Panc1 (cell line): ENCODE data around the gene ANKRD7. TPM values are rescaled to one million over a fixed set of nuclear protein-coding genes. Genes with fewer than 3 reads are reported as not detected.

Experiments used
- ATAC-seq: fragments of 200-7000 bp; cut with Tn5 transposase; 2 replicates; pipeline ENCODE4 v1.9.1; 2020; ENCODE audit warnings: mild to moderate bottlenecking, moderate library complexity
- BruUV-seq: library from RNA; stranded (reverse); fragments of 400-500 nt; replicated peaks from 2 replicates; lab custom pipeline; 2021; lab: Mats Ljungman, UMichigan
- CTCF ChIA-PET: fragments of 300-600 bp; sonication (Branson Sonifier 250); formaldehyde crosslinking; loops from one replicate; lab custom pipeline; 2022; ENCODE audit warnings: antibody characterized with exemption; lab: Charles Lee
- POLR2A ChIA-PET: fragments of 300-600 bp; sonication (Branson Sonifier 250); formaldehyde crosslinking; loops from one replicate; lab custom pipeline; 2022; ENCODE audit warnings: antibody characterized with exemption; lab: Charles Lee
- DNase-seq: peaks from one replicate; pipeline ENCODE4 v3.0.0-alpha.2; 2010; ENCODE audit warnings: low read depth, low spot score
- H3K27ac ChIP-seq: 2 replicates; pipeline ENCODE4 v1.5.1; 2011; ENCODE audit warnings: mild to moderate bottlenecking, low read length, inconsistent platforms
- H3K27me3 ChIP-seq: fragments of 200-500 bp; sonication (Bioruptor generic); 2 replicates; pipeline ENCODE4 v1.6.0; 2014; ENCODE audit warnings: low read length, inconsistent platforms; ENCODE audit not compliant: control insufficient read depth, insufficient read depth
- H3K36me3 ChIP-seq: fragments of 200-500 bp; sonication (Bioruptor generic); 2 replicates; pipeline ENCODE4 v1.5.1; 2014; ENCODE audit warnings: inconsistent platforms, mild to moderate bottlenecking, low read length, moderate library complexity; ENCODE audit not compliant: control insufficient read depth, insufficient read depth
- H3K4me1 ChIP-seq: 2 replicates; pipeline ENCODE4 v1.5.1; 2011; ENCODE audit warnings: inconsistent platforms, mild to moderate bottlenecking, low read length, moderate library complexity; ENCODE audit not compliant: control insufficient read depth, insufficient read depth
- H3K4me3 ChIP-seq, 2 experiments: 2 replicates each; pipeline ENCODE4 v1.5.1; 2011 to 2012; ENCODE audit warnings: low read depth in 2 of 2, low read length in 2 of 2, mild to moderate bottlenecking in 2 of 2, inconsistent platforms in 1 of 2, moderate library complexity in 1 of 2
- H3K9me3 ChIP-seq: fragments of 200-500 bp; sonication (Bioruptor generic); 2 replicates; pipeline ENCODE4 v1.5.1; 2014; ENCODE audit warnings: low read depth, mild to moderate bottlenecking, inconsistent platforms, low read length, moderate library complexity; ENCODE audit not compliant: control insufficient read depth, insufficient read depth
- POLR2AphosphoS5 ChIP-seq: IDR thresholded peaks from 2 replicates; pipeline ENCODE4 v1.6.1; 2012; ENCODE audit warnings: mild to moderate bottlenecking, low read depth, low read length, moderate library complexity
- SIN3A ChIP-seq: IDR thresholded peaks from 2 replicates; pipeline ENCODE4 v1.6.1; 2012; ENCODE audit warnings: low read depth, mild to moderate bottlenecking, low read length, moderate library complexity, borderline replicate concordance; ENCODE audit not compliant: insufficient read depth
- TCF7L2 ChIP-seq: IDR thresholded peaks from 2 replicates; pipeline ENCODE4 v1.6.1; 2011; ENCODE audit warnings: mild to moderate bottlenecking, low read depth, low read length, inconsistent platforms
- in situ Hi-C: cut with HindIII; loops from 2 replicates; pipeline ENCODE4 v1.10.0; 2016; ENCODE audit warnings: low sequenced_read_pairs, low pct_unique_long_range_greater_than_20kb
- intact Hi-C: fragments of 100-400 bp; cut with micrococcal nuclease; formaldehyde crosslinking; loops from one replicate; pipeline ENCODE4 v1.10.0; 2022; ENCODE audit not compliant: unreplicated experiment
- total RNA-seq: library from RNA; stranded (reverse); gene quantifications from one replicate; pipeline ENCODE4 v1.2.1, GENCODE V29; 2021; ENCODE audit not compliant: unreplicated experiment
- TF ChIP-seq, protein P1 (sequence below): fragments of 450-650 bp; IDR thresholded peaks from 2 replicates; pipeline ENCODE4 v1.5.1; 2017; ENCODE audit warnings: mild to moderate bottlenecking
- TF ChIP-seq, protein P2 (sequence below), 2 experiments: IDR thresholded peaks; 2 replicates each; pipeline ENCODE4 v1.6.1; 2011 to 2012; ENCODE audit warnings: low read depth in 2 of 2, control low read depth in 1 of 2, low read length in 1 of 2, mild to moderate bottlenecking in 1 of 2, moderate library complexity in 1 of 2; ENCODE audit not compliant: insufficient read depth in 1 of 2

ANKRD7 gene
- total RNA-seq, 1 experiment from 2014 or later, result 1.0 TPM

DNA sequence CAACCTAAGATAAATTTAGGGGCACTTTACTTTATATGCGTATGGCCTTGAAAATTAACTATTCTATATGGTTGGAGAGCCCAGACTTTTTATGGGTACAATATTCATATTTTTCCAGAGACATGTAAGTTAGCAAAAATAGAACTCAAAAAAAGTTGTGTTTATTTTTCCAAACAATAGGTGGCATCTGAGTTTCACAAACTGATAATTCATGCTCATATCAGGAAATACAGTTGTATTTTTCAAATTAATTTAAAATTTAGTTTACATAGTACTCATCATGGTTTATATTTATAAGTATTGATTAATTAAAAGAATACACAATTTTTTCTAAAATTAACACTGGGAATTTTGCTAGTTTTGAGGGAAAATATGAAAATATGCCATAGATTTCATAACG is 34.6 kb downstream of the ANKRD7 start:
- ATAC-seq (no peak), DNase-seq (no peak)
- Histone ChIP-seq H3K4me3 (no peak overlapping the region), H3K27ac (no peak overlapping the region), H3K4me1 (no peaks in the 10 kb centered on the region), H3K36me3 (no peaks in the 10 kb centered on the region), H3K27me3 (no peaks in the 10 kb centered on the region), H3K9me3 (no peaks in the 10 kb centered on the region)
- POLR2A ChIA-PET, result no interaction called here
- intact Hi-C loops, result no loop called here
- TF ChIP-seq, protein P1, sequence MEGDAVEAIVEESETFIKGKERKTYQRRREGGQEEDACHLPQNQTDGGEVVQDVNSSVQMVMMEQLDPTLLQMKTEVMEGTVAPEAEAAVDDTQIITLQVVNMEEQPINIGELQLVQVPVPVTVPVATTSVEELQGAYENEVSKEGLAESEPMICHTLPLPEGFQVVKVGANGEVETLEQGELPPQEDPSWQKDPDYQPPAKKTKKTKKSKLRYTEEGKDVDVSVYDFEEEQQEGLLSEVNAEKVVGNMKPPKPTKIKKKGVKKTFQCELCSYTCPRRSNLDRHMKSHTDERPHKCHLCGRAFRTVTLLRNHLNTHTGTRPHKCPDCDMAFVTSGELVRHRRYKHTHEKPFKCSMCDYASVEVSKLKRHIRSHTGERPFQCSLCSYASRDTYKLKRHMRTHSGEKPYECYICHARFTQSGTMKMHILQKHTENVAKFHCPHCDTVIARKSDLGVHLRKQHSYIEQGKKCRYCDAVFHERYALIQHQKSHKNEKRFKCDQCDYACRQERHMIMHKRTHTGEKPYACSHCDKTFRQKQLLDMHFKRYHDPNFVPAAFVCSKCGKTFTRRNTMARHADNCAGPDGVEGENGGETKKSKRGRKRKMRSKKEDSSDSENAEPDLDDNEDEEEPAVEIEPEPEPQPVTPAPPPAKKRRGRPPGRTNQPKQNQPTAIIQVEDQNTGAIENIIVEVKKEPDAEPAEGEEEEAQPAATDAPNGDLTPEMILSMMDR, result peak; percentile 9; the same call in 1 of the 2 replicates
- no peak for TF ChIP-seq SIN3A
- in situ Hi-C loops, result no loop called here
- CTCF ChIA-PET, result no interaction called here
- no TSS peak for BruUV-seq

DNA sequence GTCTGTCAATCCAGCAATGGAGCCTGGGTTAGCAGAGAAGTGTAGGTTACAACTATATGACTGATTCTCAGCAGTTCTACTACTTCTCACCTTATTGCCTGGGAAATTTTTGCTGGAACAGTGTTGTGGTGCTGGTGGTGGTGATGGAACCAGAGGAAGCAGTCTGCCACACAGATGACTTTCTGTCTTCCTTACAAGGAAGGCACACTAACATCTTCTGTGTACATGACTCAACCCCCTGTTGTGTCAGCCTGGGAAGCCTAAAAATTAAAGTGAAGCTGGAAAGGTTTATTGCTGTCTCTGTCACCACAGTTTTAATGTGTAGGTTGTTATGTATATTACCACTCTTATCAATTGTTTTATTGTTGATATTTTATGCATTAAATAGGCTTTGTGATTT is 40.3 kb downstream of the ANKRD7 start:
- H3K27ac ChIP-seq, result no peak overlapping the region
- DNase-seq (no peak), ATAC-seq (no peak)
- TF ChIP-seq POLR2AphosphoS5, result no peak
- TF ChIP-seq, protein P1, result no peak
- TF ChIP-seq TCF7L2, result no peak
- TF ChIP-seq, protein P2, sequence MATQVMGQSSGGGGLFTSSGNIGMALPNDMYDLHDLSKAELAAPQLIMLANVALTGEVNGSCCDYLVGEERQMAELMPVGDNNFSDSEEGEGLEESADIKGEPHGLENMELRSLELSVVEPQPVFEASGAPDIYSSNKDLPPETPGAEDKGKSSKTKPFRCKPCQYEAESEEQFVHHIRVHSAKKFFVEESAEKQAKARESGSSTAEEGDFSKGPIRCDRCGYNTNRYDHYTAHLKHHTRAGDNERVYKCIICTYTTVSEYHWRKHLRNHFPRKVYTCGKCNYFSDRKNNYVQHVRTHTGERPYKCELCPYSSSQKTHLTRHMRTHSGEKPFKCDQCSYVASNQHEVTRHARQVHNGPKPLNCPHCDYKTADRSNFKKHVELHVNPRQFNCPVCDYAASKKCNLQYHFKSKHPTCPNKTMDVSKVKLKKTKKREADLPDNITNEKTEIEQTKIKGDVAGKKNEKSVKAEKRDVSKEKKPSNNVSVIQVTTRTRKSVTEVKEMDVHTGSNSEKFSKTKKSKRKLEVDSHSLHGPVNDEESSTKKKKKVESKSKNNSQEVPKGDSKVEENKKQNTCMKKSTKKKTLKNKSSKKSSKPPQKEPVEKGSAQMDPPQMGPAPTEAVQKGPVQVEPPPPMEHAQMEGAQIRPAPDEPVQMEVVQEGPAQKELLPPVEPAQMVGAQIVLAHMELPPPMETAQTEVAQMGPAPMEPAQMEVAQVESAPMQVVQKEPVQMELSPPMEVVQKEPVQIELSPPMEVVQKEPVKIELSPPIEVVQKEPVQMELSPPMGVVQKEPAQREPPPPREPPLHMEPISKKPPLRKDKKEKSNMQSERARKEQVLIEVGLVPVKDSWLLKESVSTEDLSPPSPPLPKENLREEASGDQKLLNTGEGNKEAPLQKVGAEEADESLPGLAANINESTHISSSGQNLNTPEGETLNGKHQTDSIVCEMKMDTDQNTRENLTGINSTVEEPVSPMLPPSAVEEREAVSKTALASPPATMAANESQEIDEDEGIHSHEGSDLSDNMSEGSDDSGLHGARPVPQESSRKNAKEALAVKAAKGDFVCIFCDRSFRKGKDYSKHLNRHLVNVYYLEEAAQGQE (IDR thresholded peaks at IDR 0.05; ENCODE audit: insufficient read depth in 1 of 2, low read depth in 2 of 2, low read length in 1 of 2), result no peak
- H3K27me3 ChIP-seq, result no peaks in the 10 kb centered on the region
- H3K36me3 ChIP-seq, result no peaks in the 10 kb centered on the region
- H3K9me3 ChIP-seq, result no peaks in the 10 kb centered on the region
- intact Hi-C loops, result no loop called here
- in situ Hi-C loops, result no loop called here
- POLR2A ChIA-PET, result no interaction called here
- CTCF ChIA-PET, result no interaction called here
- no TSS peak for BruUV-seq
- H3K4me1 ChIP-seq, result no peaks in the 10 kb centered on the region
- no peak overlapping the region for H3K4me3 ChIP-seq
